ENCODE measurements around the gene RHOC.

The RHOC gene

GRCh38 chr1:112674440-112674985, 32.4 kb downstream of the RHOC start, which contains the start of gene MOV10 (continued):
- TF ChIP-seq BCL11B (tag by site-specific recombination; IDR thresholded peaks at IDR 0.05; ENCODE audit: low read depth) (0 out of 2 replicates have a peak, but pooled peaks have one; percentile 18), INSM2 (tag by site-specific recombination; IDR thresholded peaks at IDR 0.05) (no peak; the same call in 1 of the 2 replicates), SP7 (tag by site-specific recombination; IDR thresholded peaks at IDR 0.05) (peak; percentile 77; the same call in 1 of the 2 replicates), ZNF704 (tag by site-specific recombination; IDR thresholded peaks at IDR 0.05) (no peak), CTCF (tag by site-specific recombination; IDR thresholded peaks at IDR 0.05) (no peak), HOXA7 (CRISPR knock-in tag; IDR thresholded peaks at IDR 0.05; ENCODE audit: borderline replicate concordance) (no peak), YY2 (tag by site-specific recombination; IDR thresholded peaks at IDR 0.05) (no peak), ZBTB6 (tag by site-specific recombination; IDR thresholded peaks at IDR 0.05) (no peak), GFI1B (tag by site-specific recombination; IDR thresholded peaks at IDR 0.05) (no peak), ZSCAN16 (tag by site-specific recombination; IDR thresholded peaks at IDR 0.05) (0 out of 2 replicates have a peak, but pooled peaks have one; percentile 27), ZNF768 (tag by site-specific recombination; IDR thresholded peaks at IDR 0.05) (no peak), ELK4 (IDR thresholded peaks at IDR 0.05; ENCODE audit: borderline replicate concordance, low read depth, low read length) (no peak), ZNF354C (tag by site-specific recombination; IDR thresholded peaks at IDR 0.05; ENCODE audit: borderline replicate concordance, low read depth) (no peak), ZNF548 (tag by site-specific recombination; IDR thresholded peaks at IDR 0.05) (no peak), ZNF433 (tag by site-specific recombination; IDR thresholded peaks at IDR 0.05; ENCODE audit: low read depth) (no peak), ZNF560 (tag by site-specific recombination; IDR thresholded peaks at IDR 0.05; ENCODE audit: borderline replicate concordance) (no peak), ZNF362 (tag by site-specific recombination; IDR thresholded peaks at IDR 0.05) (no peak), YY1 (tag by site-specific recombination; IDR thresholded peaks at IDR 0.05) (no peak), SALL2 (tag by site-specific recombination; IDR thresholded peaks at IDR 0.05; ENCODE audit: borderline replicate concordance) (no peak), ZNF580 (tag by site-specific recombination; IDR thresholded peaks at IDR 0.05) (no peak; the same call in 1 of the 2 replicates), SP3 (tag by site-specific recombination; IDR thresholded peaks at IDR 0.05) (peak; percentile 91), ZNF449 (tag by site-specific recombination; IDR thresholded peaks at IDR 0.05) (no peak), ZNF311 (tag by site-specific recombination; IDR thresholded peaks at IDR 0.05; ENCODE audit: borderline replicate concordance) (no peak), ZBTB20 (tag by site-specific recombination; IDR thresholded peaks at IDR 0.05) (peak; percentile 78), ZNF394 (tag by site-specific recombination; IDR thresholded peaks at IDR 0.05; ENCODE audit: borderline replicate concordance) (peak; percentile 55; the same call in 1 of the 2 replicates), ZNF239 (tag by site-specific recombination; IDR thresholded peaks at IDR 0.05) (no peak; the same call in 1 of the 2 replicates)

Data from HEK293 (cell line).